Nephron progenitor cell (in vitro differentiated cells): ENCODE results near the gene NTN1.

ENCODE experiments used
- DNase-seq: peaks from one replicate; pipeline ENCODE4 v3.0.0; 2021
- H3K27ac Mint-ChIP-seq: 2 replicates; pipeline ENCODE4 v1.8.0; 2021; ENCODE audit warnings: mild to moderate bottlenecking, moderate library complexity, mixed read lengths
- H3K27me3 Mint-ChIP-seq: 2 replicates; pipeline ENCODE4 v1.8.0; 2021; ENCODE audit warnings: mild to moderate bottlenecking, low read depth, mixed read lengths; ENCODE audit not compliant: poor library complexity
- H3K36me3 Mint-ChIP-seq: 2 replicates; pipeline ENCODE4 v1.8.0; 2021; ENCODE audit warnings: low read depth, mixed read lengths
- H3K4me1 Mint-ChIP-seq: 2 replicates; pipeline ENCODE4 v1.8.0; 2021; ENCODE audit warnings: mixed read lengths
- H3K4me3 Mint-ChIP-seq: 2 replicates; pipeline ENCODE4 v1.8.0; 2021; ENCODE audit warnings: mild to moderate bottlenecking, moderate library complexity, mixed read lengths
- H3K9me3 Mint-ChIP-seq: 2 replicates; pipeline ENCODE4 v1.8.0; 2021; ENCODE audit warnings: mild to moderate bottlenecking, moderate library complexity, mixed read lengths
- TF ChIP-seq, protein P1 (sequence below): fragments of 200-600 bp; sonication (generic); IDR thresholded peaks from 2 replicates; pipeline ENCODE4 v1.5.0; 2021; ENCODE audit warnings: antibody characterized with exemption

The NTN1 gene

DNA sequence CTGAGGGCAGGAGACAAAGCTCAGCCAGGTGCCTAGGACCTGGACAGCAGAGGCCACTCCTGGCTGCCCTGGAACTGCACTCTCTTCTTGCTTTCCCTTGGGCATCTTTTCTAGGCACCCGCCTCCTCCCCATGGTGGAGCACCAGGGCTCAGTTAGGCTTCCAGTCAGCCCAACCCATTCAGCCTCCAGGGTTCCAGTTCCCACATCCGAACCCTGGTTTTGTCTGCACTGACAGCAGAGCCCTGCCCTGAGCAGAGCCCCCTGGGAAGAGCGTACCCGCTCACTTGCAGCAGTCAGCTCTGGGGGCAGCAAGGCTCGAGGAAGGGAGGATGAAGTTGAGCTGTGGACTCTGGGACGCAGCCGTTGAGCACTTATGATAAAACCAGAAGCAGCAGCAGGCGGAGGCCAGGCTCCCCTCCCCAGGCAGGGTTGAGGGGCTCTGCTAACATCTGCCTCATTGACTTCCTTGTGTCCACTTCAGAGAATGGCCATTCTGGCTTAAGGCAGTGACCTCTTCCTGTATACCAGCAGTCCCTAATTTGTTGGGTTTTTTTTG, 213.2 kb downstream of the NTN1 start:
- peaks cover 9% of the 10 kb centered on the region for H3K27me3 Mint-ChIP-seq
- no peak overlapping the region for H3K27ac Mint-ChIP-seq
- H3K4me3 Mint-ChIP-seq: no peak overlapping the region
- DNase-seq: no peak
- H3K4me1 Mint-ChIP-seq: peaks cover 38% of the 10 kb centered on the region
- peaks cover 13% of the 10 kb centered on the region for H3K36me3 Mint-ChIP-seq
- TF ChIP-seq, protein P1, sequence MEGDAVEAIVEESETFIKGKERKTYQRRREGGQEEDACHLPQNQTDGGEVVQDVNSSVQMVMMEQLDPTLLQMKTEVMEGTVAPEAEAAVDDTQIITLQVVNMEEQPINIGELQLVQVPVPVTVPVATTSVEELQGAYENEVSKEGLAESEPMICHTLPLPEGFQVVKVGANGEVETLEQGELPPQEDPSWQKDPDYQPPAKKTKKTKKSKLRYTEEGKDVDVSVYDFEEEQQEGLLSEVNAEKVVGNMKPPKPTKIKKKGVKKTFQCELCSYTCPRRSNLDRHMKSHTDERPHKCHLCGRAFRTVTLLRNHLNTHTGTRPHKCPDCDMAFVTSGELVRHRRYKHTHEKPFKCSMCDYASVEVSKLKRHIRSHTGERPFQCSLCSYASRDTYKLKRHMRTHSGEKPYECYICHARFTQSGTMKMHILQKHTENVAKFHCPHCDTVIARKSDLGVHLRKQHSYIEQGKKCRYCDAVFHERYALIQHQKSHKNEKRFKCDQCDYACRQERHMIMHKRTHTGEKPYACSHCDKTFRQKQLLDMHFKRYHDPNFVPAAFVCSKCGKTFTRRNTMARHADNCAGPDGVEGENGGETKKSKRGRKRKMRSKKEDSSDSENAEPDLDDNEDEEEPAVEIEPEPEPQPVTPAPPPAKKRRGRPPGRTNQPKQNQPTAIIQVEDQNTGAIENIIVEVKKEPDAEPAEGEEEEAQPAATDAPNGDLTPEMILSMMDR: no peak
- no peaks in the 10 kb centered on the region for H3K9me3 Mint-ChIP-seq

DNA sequence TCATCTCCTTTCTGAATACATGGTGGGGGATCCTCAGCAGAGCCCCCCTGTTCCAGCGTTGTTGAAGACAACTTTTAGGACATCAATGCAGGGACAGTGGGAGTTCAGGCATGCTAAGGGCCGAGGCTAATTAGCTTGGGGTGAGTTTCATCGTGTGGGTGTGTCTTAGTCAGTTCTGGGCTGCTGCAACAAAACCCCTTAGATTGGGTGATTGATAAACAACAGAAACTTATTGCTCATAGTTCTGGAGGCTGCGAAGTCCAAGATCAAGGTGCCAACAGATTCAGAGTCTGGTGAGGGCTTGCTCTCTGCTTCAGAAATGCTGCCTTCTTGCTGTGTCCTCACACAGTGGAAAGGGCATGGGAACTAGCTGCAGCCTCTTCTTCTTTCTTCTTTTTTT, 214.0 kb downstream of the NTN1 start:
- DNase-seq: no peak
- peaks cover 13% of the 10 kb centered on the region for H3K36me3 Mint-ChIP-seq
- H3K4me3 Mint-ChIP-seq: no peak overlapping the region
- H3K4me1 Mint-ChIP-seq: peaks cover 42% of the 10 kb centered on the region
- peaks cover 9% of the 10 kb centered on the region for H3K27me3 Mint-ChIP-seq
- H3K9me3 Mint-ChIP-seq: no peaks in the 10 kb centered on the region
- TF ChIP-seq, protein P1: no peak
- H3K27ac Mint-ChIP-seq: no peak overlapping the region

DNA sequence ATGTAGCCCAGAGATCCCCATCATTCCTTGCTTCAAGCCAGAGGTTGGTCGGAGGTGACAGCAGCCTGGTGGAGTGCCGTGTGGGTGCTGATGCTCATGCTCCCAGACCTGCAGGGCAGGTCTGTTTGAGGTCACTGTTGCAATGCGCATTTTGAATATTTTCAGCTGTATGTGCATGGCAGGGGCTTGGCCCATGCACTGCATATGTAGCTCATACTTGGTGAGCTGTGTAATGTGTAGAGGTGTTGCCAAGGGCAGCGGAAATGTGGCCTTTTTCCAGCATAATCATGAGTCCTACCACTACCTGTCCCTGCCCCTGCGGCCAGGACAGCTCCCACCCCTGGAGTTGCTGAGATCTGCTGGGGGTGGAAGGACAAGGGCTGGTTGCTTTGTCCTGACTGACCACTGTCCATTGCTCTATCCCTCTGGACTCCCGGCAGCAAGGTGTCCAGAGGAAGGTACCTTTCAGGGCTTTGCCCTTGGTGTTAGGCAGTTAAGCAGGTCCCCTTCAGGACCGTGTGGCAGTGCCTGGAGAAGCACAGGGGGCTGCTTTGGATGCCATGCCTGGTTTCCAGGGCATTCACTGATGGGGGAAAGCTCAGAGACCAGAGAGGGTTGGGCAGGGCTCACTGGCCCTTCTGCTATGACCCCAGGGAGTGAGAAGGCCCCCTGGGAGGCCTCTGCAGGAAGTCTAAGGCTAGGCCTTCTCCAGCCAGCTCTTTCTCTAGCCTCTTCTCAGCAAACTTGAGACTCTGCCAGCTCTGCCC, 215.2 kb downstream of the NTN1 start:
- Mint-ChIP-seq H3K27ac (no peak overlapping the region), H3K36me3 (peaks cover 13% of the 10 kb centered on the region), H3K4me1 (peaks cover 47% of the 10 kb centered on the region), H3K9me3 (no peaks in the 10 kb centered on the region), H3K27me3 (peaks cover 9% of the 10 kb centered on the region), H3K4me3 (no peak overlapping the region)
- no peak for DNase-seq
- TF ChIP-seq, protein P1: no peak

DNA sequence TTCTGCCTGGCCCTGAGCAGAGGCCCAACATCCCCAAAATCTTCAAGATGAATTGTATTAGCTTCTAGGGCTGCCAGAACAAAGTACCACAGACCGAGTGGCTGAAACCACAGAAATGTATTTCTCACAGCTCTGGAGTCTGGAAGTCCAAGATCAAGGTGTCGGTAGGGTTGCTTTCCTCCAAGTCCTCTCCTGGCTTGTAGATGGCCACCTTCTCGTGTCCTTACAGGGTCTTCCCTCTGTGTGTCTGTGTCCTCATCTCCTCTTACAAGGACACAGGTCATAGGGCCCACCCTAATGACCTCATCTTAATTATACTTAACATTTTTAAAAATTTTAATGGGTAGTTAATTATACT, 215.7 kb downstream of the NTN1 start:
- no peak overlapping the region for H3K4me3 Mint-ChIP-seq
- TF ChIP-seq, protein P1: no peak
- H3K27ac Mint-ChIP-seq: no peak overlapping the region
- H3K9me3 Mint-ChIP-seq: no peaks in the 10 kb centered on the region
- peaks cover 53% of the 10 kb centered on the region for H3K4me1 Mint-ChIP-seq
- peaks cover 12% of the 10 kb centered on the region for H3K27me3 Mint-ChIP-seq
- DNase-seq: no peak
- peaks cover 13% of the 10 kb centered on the region for H3K36me3 Mint-ChIP-seq

DNA sequence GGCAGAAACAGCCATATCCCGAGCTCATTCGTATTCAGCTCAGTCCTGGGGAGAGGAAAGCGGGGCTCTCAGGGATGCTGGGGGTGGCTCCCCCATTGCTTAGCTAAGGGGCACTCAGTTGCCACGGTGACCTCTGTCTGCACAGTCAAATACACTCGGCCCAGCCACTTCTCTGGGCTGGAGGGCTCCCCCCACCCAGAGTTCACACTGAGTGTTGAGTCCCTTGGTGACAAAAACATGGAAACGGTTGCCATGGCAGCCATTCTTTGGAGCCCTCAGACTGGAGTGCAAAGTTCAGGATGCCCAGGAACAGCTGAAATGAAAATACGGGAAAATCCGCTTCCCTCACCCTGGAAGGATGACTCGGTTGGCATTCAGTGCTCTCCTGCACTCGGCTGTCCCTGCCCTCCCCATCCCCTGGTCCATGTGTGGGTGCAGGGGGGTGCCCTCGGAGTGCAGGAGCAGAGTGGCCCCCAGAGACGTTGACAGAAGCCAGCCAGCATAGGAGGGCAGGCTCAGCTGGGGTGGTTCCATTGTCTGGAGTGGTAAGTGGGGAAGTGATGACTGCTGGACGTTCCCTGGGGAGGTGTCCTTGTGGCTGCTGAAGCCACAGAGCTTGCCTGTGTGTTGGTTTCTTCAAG, 216.5 kb downstream of the NTN1 start:
- H3K27ac Mint-ChIP-seq: no peak overlapping the region

More for the DNA sequence above, 216.5 kb downstream of the NTN1 start:
- Mint-ChIP-seq H3K4me3 (peak overlapping the region; percentile 44), H3K27me3 (peaks cover 12% of the 10 kb centered on the region), H3K4me1 (peaks cover 59% of the 10 kb centered on the region), H3K9me3 (no peaks in the 10 kb centered on the region), H3K36me3 (peaks cover 13% of the 10 kb centered on the region)
- TF ChIP-seq, protein P1: no peak
- DNase-seq: no peak
